ENCODE measurements around the gene SPATA6L. TPM values are rescaled to one million over a fixed set of nuclear protein-coding genes. Genes with fewer than 3 reads are reported as not detected.
A peak's percentile ranks its signal among the peaks of the same experiment; 100 is the strongest.

SPATA6L gene, protein sequence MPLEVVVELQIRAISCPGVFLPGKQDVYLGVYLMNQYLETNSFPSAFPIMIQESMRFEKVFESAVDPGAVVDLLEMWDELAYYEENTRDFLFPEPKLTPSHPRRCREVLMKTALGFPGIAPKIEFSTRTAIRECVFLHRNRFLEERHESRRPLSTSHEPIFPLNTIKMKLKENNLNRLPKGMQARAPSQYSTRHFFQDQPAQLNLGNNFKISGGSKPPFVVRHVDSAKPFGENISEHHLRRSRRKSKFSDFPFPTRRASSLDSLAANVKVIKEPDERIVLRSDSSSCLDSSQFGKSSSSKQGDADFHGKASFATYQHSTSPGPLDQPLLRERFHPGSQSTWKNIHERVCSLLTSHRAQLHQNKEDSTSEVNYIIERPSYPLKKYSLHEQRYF
- 3.8 and 7.3 TPM in 2 replicates for total RNA-seq

GRCh38 chr9:4666042-4666699 lies at the start of gene SPATA6L:
TSS of gene SPATA6L (minus strand) at chr9:4666480. CDS start at chr9:4666250, 230 bp downstream.
- peak; percentile 38 for DNase-seq (ENCODE audit: low read depth)

GRCh38 chr9:4714266-4715016 lies 48.2 kb upstream of the SPATA6L start:
- peak; percentile 11 for DNase-seq (ENCODE audit: low read depth)

- DNase-seq (ENCODE audit: low read depth): no peak
Measured at GRCh38 chr9:4713849-4714248, 47.6 kb upstream of the SPATA6L start.

GRCh38 chr9:4709380-4709779 lies 43.1 kb upstream of the SPATA6L start:
- DNase-seq (ENCODE audit: low read depth): no peak

- no peak for DNase-seq (ENCODE audit: low read depth)
Measured at GRCh38 chr9:4706971-4707622, 40.8 kb upstream of the SPATA6L start.

- no peak for DNase-seq (ENCODE audit: low read depth)
Measured at GRCh38 chr9:4706021-4706420, 39.7 kb upstream of the SPATA6L start.

DNA sequence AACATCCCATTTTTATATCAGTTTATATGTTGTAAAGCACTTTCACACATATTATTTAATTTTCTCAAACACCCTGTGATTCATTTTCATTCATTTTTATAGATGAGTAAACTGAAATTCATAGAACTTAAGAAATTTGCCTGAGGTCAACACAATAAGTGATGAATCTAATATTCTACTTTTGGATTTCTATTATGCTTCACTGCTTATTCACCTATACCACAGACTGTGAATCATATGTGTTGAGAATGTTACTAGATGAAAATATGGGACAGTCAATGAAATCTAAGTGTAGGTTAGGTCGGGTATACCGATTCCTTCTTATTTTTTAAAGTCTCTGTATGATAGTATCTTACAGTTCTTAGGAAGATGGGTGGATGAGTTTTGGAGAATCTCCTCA lies 37.8 kb upstream of the SPATA6L start:
- no peak for DNase-seq (ENCODE audit: low read depth)

- no peak for DNase-seq (ENCODE audit: low read depth)
Measured at GRCh38 chr9:4701526-4701925, 35.2 kb upstream of the SPATA6L start.

GRCh38 chr9:4700932-4701331 lies 34.7 kb upstream of the SPATA6L start:
- DNase-seq (ENCODE audit: low read depth): no peak

- no peak for DNase-seq (ENCODE audit: low read depth)
Measured at GRCh38 chr9:4700091-4700490, 33.8 kb upstream of the SPATA6L start.

GRCh38 chr9:4691795-4692194 lies 25.5 kb upstream of the SPATA6L start:
- DNase-seq (ENCODE audit: low read depth): no peak

DNA sequence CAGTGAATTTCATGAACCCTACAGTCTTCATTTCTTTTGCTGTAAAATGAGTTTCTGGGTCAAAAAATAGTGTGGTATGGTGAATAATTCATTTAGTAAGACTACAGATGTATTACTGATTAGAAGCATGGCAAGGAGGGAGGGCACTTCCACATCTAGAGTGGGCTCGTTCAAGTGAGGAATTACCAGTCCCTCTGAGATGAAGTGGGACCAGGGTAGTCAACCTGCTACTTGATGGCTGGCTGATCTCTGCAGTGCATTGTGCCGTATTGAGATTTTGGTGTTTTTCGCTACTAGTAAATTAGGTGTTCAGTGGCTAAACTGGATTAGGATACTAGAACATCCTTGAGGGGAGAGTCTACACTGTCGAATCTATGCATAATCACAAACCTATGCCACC lies 23.9 kb upstream of the SPATA6L start:
- DNase-seq (ENCODE audit: low read depth): no peak

DNA sequence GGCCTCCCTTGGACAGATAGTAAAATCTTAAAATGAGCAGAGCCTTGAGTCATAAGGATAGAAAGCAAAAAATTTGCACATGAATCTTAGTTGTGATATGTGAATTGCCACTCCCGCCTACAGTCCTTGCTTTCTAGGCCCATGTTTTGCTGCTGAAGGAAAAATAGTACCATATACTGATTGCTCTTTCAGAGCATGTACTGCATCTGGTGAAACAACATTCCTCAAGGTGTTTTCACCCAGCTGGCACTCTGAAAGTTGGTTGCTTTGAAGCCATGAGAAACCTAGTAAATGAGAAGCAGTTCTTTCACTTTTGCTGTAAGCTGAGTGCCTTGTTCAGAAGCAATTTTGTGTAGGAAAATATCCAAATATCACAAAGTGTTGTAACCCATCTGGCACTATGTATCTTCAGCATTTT lies 23.4 kb upstream of the SPATA6L start:
- DNase-seq (ENCODE audit: low read depth): peak; percentile 63

DNA sequence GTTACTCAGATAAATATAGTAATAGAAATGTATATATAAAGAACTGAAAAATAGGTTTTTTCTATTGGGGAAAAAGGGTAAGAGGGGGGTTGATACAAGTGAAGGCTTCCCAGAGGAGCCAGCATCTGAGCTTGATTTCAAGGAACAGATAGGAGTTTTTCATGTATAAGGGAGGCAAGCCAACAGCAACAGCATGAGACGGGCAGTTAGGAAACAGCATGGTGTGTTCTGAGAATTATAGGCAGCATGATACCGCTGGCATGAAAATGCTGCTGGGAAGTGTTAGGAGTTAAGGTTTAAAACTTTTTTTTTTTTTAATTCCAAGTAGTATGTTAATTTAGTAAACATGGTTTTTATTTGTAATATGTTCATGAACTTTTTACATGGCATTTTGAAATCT lies 22.7 kb upstream of the SPATA6L start:
- no peak for DNase-seq (ENCODE audit: low read depth)

DNA sequence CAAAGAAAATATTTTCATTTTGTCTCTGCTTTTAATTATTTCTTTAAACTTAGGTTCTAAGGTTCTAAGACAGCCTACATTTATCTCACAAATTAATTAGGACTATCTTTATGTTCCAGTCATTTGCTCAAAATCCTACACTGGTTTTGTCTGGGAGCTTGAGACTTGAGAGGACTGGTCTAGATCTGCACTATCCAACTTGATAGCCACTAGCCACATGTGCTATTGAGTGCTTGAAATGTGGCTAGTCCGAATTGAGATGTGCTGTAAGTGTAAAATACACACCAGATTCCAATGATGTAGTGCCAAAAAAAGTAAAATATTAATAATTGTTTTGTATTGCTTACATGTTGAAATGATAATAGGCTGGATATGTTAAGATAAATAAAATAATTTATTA lies 20.3 kb upstream of the SPATA6L start:
- no peak for DNase-seq (ENCODE audit: low read depth)

GRCh38 chr9:4686112-4686511 lies 19.8 kb upstream of the SPATA6L start:
- no peak for DNase-seq (ENCODE audit: low read depth)

- DNase-seq (ENCODE audit: low read depth): no peak
Measured at GRCh38 chr9:4684820-4685219, 18.5 kb upstream of the SPATA6L start.

GRCh38 chr9:4680750-4681149 lies 14.5 kb upstream of the SPATA6L start:
- peak; percentile 58 for DNase-seq (ENCODE audit: low read depth)

DNA sequence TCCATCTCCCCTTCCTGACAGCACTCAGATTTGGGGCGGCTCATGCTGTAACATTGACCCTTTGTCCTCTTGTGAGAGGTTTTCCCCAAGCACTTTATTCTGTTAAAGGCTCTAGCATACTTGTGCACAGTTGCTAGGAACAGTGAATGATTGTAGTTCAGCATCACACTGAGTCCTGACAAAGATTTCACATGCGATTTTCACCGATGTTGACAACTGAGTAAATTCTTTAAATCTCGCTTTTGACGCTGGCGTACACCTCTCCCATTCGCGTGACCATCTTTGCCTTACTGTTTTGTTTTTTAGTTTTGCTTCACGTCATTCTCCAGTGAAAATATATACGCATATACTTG lies 13.9 kb upstream of the SPATA6L start:
- peak; percentile 16 for DNase-seq (ENCODE audit: low read depth)

DNA sequence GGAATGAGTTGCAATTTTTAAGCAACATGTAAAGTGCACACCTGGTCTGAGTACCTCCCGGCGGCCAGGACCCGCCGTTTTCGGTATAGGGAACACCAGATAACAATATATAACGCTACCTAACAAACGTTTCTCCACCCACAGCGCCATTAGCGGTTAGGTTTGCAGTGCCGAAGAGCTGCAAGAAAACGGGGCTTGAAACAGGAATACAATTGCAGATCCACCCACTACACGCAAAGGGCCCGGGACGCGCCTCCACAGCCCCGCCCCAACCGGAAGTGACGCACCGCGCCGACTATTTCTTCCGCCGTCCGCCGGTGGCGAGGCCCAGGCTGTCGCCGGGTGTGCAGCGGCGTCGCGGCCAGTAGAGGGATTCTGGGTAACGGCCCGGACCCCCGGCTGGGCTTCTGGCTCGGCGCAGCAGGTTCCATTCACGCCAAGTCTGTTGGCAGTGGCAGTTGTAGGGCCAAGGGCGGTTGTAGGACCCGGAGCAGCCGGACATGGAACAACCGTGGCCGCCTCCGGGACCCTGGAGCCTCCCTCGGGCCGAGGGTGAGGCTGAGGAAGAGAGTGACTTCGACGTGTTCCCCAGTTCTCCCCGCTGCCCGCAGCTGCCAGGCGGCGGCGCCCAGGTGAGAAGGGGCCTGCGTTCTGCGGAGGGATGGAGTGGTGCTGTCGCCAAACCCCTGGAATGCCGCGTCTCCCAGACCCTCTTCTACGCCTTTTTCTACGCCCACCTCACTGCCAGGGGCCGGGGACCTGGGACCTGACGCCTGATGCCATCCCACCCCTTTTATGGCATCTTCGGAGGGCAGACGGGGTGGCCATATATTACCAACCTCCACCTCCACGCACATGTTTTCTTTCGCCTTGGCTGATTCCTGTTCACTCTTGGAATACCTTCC lies 13.2 kb upstream of the SPATA6L start, which contains the start of gene CDC37L1:
Gene CDC37L1 (plus strand): TSS at position 302 of the 905 bp plus-strand sequence. CDS start 199 bp downstream, at position 501.
- peak; percentile 92 for DNase-seq (ENCODE audit: low read depth)

- DNase-seq (ENCODE audit: low read depth): peak; percentile 53
Measured at GRCh38 chr9:4678679-4679267, 12.5 kb upstream of the SPATA6L start.

All from renal cortical epithelial cell (primary cell).